GM12878 (cell line): ENCODE results near the gene FBN2. TPM values are rescaled to one million over a fixed set of nuclear protein-coding genes. Genes with fewer than 3 reads are reported as not detected.

ENCODE experiments used
- ATAC-seq: fragments of 200-7000 bp; cut with Tn5 transposase; 3 replicates; pipeline ENCODE4 v1.9.1; 2020; ENCODE audit warnings: mild to moderate bottlenecking, moderate library complexity
- BruUV-seq: library from RNA; stranded (reverse); fragments of 400-500 nt; replicated peaks from 2 replicates; lab custom pipeline; 2021; lab: Mats Ljungman, UMichigan
- CTCF ChIA-PET: fragments of 300-600 bp; sonication (Branson Sonifier 250); formaldehyde crosslinking; extraction: SDS; loops from one replicate; lab custom pipeline; 2021; ENCODE audit warnings: inconsistent platforms; lab: Yijun Ruan, JAX
- POLR2A ChIA-PET: fragments of 350-600 bp; formaldehyde crosslinking; extraction: SDS; loops from one replicate; lab custom pipeline; 2021; ENCODE audit warnings: inconsistent platforms; lab: Charles Lee
- RAD21 ChIA-PET: fragments of 300-600 bp; sonication (Branson Sonifier 250); formaldehyde crosslinking; loops from one replicate; lab custom pipeline; 2023; ENCODE audit warnings: antibody characterized with exemption; ENCODE audit not compliant: unreplicated experiment; lab: Charles Lee
- SMC1A ChIA-PET: fragments of 300-600 bp; sonication (Branson Sonifier 250); formaldehyde crosslinking; loops from one replicate; lab custom pipeline; 2023; ENCODE audit not compliant: unreplicated experiment, uncharacterized antibody; lab: Charles Lee
- DNase-seq: peaks from one replicate; pipeline ENCODE4 v3.0.0-alpha.2; 2011; ENCODE audit warnings: low read depth, low spot score
- FAIRE-seq: peaks from 3 replicates; lab custom pipeline; 2011; peaks lifted over from hg19 to GRCh38; lab: Jason Lieb, UNC
- H2AFZ ChIP-seq: 2 replicates; pipeline ENCODE4 v1.6.0; 2011; ENCODE audit warnings: low read depth, low read length, control low read depth; ENCODE audit not compliant: control insufficient read depth
- H3K27ac ChIP-seq: 2 replicates; pipeline ENCODE4 v1.5.1; 2011; ENCODE audit warnings: control low read depth; ENCODE audit not compliant: control insufficient read depth, insufficient read depth
- H3K27me3 ChIP-seq, 2 experiments: replicated peaks in 1 of 2; 2 replicates each; pipeline versions ENCODE4 v1.6.0 to v1.6.1; 2011; ENCODE audit warnings: low read length in 1 of 2; ENCODE audit not compliant: control insufficient read depth in 2 of 2, insufficient read depth in 2 of 2
- H3K36me3 ChIP-seq, 2 experiments: 2 replicates each; pipeline ENCODE4 v1.5.1; 2011; ENCODE audit warnings: low read length in 1 of 2; ENCODE audit not compliant: control insufficient read depth in 2 of 2, insufficient read depth in 2 of 2
- H3K4me1 ChIP-seq: 2 replicates; pipeline ENCODE4 v1.6.1; 2011; ENCODE audit warnings: mild to moderate bottlenecking, low read length, moderate library complexity, mixed read lengths; ENCODE audit not compliant: control insufficient read depth, insufficient read depth
- H3K4me2 ChIP-seq: 2 replicates; pipeline ENCODE4 v1.6.0; 2011; ENCODE audit warnings: control low read depth; ENCODE audit not compliant: control insufficient read depth, insufficient read depth
- H3K4me3 ChIP-seq: fragments of 200-600 bp; sonication (generic); 2 replicates; pipeline ENCODE4 v1.5.1; 2016
- H3K79me2 ChIP-seq: 2 replicates; pipeline ENCODE4 v1.6.0; 2011; ENCODE audit warnings: low read length; ENCODE audit not compliant: control insufficient read depth, insufficient read depth
- H3K9ac ChIP-seq: 2 replicates; pipeline ENCODE4 v1.8.0; 2011; ENCODE audit warnings: low read length, control low read depth, mixed read lengths; ENCODE audit not compliant: control insufficient read depth, insufficient read depth
- H3K9me3 ChIP-seq: replicated peaks from 3 replicates; pipeline ENCODE4 v1.5.1; 2011; ENCODE audit warnings: mild to moderate bottlenecking, low read length; ENCODE audit not compliant: control insufficient read depth, insufficient read depth
- H4K20me1 ChIP-seq: 2 replicates; pipeline ENCODE4 v1.6.0; 2011; ENCODE audit not compliant: control insufficient read depth, insufficient read depth
- CBX3 ChIP-seq: fragments of 200-600 bp; sonication (generic); IDR thresholded peaks from 2 replicates; pipeline ENCODE4 v1.6.1; 2016; ENCODE audit warnings: low read depth, borderline replicate concordance
- ELK1 ChIP-seq: IDR thresholded peaks from 2 replicates; pipeline ENCODE4 v1.6.1; 2012; ENCODE audit warnings: low read depth, low read length, improper control_type of control experiment
- EP300 ChIP-seq, 2 experiments: fragments of 150-350 bp in 1 of 2; IDR thresholded peaks; 2 replicates each; pipeline ENCODE4 v1.6.1; 2011 to 2012; ENCODE audit warnings: low read depth in 2 of 2, low read length in 2 of 2, borderline replicate concordance in 1 of 2, improper control_type of control experiment in 1 of 2, inconsistent platforms in 1 of 2; ENCODE audit not compliant: control insufficient read depth in 1 of 2
- FOXM1 ChIP-seq: IDR thresholded peaks from 2 replicates; pipeline ENCODE4 v1.6.1; 2012; ENCODE audit warnings: low read depth, mild to moderate bottlenecking, inconsistent platforms, low read length, moderate library complexity
- IRF4 ChIP-seq: IDR thresholded peaks from 2 replicates; pipeline ENCODE4 v1.6.1; 2011; ENCODE audit warnings: low read depth, low read length
- JUND ChIP-seq: IDR thresholded peaks from 2 replicates; pipeline ENCODE4 v1.6.1; 2012; ENCODE audit warnings: low read depth, mild to moderate bottlenecking, low read length, improper control_type of control experiment, moderate library complexity
- LARP7 ChIP-seq: fragments of 450-650 bp; IDR thresholded peaks from 2 replicates; pipeline ENCODE4 v1.6.1; 2017; ENCODE audit warnings: mild to moderate bottlenecking
- NFXL1 ChIP-seq: fragments of 450-650 bp; IDR thresholded peaks from 2 replicates; pipeline ENCODE4 v1.6.1; 2017; ENCODE audit warnings: antibody characterized with exemption, mild to moderate bottlenecking, borderline replicate concordance
- POLR2AphosphoS5 ChIP-seq: IDR thresholded peaks from 2 replicates; pipeline ENCODE4 v1.6.1; 2011; ENCODE audit warnings: mild to moderate bottlenecking, low read length, inconsistent platforms
- RELA ChIP-seq: fragments of 450-650 bp; IDR thresholded peaks from 2 replicates; pipeline ENCODE4 v1.8.0; 2014; ENCODE audit warnings: borderline replicate concordance; ENCODE audit not compliant: partially characterized antibody
- ZBED1 ChIP-seq: IDR thresholded peaks from 2 replicates; pipeline ENCODE4 v1.6.1; 2016; ENCODE audit warnings: borderline replicate concordance
- ZNF207 ChIP-seq: fragments of 450-650 bp; IDR thresholded peaks from 2 replicates; pipeline ENCODE4 v1.6.1; 2014; ENCODE audit warnings: antibody characterized with exemption, mild to moderate bottlenecking, borderline replicate concordance
- ZNF217 ChIP-seq: fragments of 450-650 bp; IDR thresholded peaks from 2 replicates; pipeline ENCODE4 v1.6.1; 2017; ENCODE audit warnings: antibody characterized with exemption, mild to moderate bottlenecking
- WGBS: methylation state at CpG from one replicate; pipeline ENCODE4 v1.1.6; 2016; ENCODE audit warnings: low lambda C conversion rate; ENCODE audit not compliant: insufficient replicate concordance, insufficient coverage; ENCODE audit errors: missing lambda C conversion rate; 5-methylcytosine and 5-hydroxymethylcytosine counted together
- in situ Hi-C: fragments of 300-500 bp; cut with MboI; formaldehyde crosslinking; loops from 9 replicates; pipeline ENCODE4 v1.14.3; 2018; ENCODE audit warnings: mixed read lengths
- intact Hi-C: fragments of 100-400 bp; cut with micrococcal nuclease; formaldehyde crosslinking; loops from one replicate; pipeline ENCODE4 v1.14.2; 2022; ENCODE audit not compliant: unreplicated experiment
- polyA plus RNA-seq, 11 experiments: library from polyadenylated mRNA; depleted of rRNA in 4 of 11; unstranded in 6 of 11; stranded (reverse) in 5 of 11; fragments of >200 nt; fragmentation: Nextera tagmentation in 4 of 11; fragmentation: Illumina TruSeq in 1 of 11; extraction: Ambion mirVana in 4 of 11; extraction: Trizol in 1 of 11; gene quantifications; 1 replicate in 1 of 11; 2 replicates in 10 of 11; pipeline versions ENCODE4 v1.2.1 to v1.2.3, GENCODE V29; 2011 to 2016; ENCODE audit warnings: inconsistent platforms in 2 of 11, missing spikeins in 2 of 11, low read depth in 1 of 11
- total RNA-seq, 4 experiments: library from RNA; depleted of rRNA in 3 of 4; stranded (reverse); fragments of >200 nt in 3 of 4; fragmentation: Illumina TruSeq in 1 of 4; extraction: Trizol in 1 of 4; gene quantifications; 2 replicates each; pipeline versions ENCODE4 v1.2.1 to v1.2.3, GENCODE V29; 2013 to 2021
- TF ChIP-seq, protein P1 (sequence below): fragments of 450-650 bp; IDR thresholded peaks from 2 replicates; pipeline ENCODE4 v1.6.1; 2017; ENCODE audit warnings: borderline replicate concordance

Gene FBN2
- total and polyA plus RNA-seq, 10 of the 15 experiments (the other 5 are each of a cell fraction or from before 2014, with no cell fraction given): 0.01 to 0.98 (median 0.10) TPM; not detected in 3

GRCh38 chr5:128572930-128573319 lies 34.9 kb upstream of the FBN2 start (continued):
- TF ChIP-seq, protein P1, sequence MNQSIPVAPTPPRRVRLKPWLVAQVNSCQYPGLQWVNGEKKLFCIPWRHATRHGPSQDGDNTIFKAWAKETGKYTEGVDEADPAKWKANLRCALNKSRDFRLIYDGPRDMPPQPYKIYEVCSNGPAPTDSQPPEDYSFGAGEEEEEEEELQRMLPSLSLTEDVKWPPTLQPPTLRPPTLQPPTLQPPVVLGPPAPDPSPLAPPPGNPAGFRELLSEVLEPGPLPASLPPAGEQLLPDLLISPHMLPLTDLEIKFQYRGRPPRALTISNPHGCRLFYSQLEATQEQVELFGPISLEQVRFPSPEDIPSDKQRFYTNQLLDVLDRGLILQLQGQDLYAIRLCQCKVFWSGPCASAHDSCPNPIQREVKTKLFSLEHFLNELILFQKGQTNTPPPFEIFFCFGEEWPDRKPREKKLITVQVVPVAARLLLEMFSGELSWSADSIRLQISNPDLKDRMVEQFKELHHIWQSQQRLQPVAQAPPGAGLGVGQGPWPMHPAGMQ: no peak
- TF ChIP-seq NFXL1 (no peak), POLR2AphosphoS5 (no peak), FOXM1 (no peak), EP300 (IDR thresholded peaks at IDR 0.05; ENCODE audit: borderline replicate concordance in 1 of 2, control insufficient read depth in 1 of 2, low read depth in 2 of 2, low read length in 2 of 2) (no peak)

GRCh38 chr5:128572051-128572929 lies 34.2 kb upstream of the FBN2 start:
- Histone ChIP-seq H3K36me3 (no peaks in the 10 kb centered on the region), H3K4me3 (no peak overlapping the region), H3K79me2 (no peaks in the 10 kb centered on the region), H3K4me2 (no peak overlapping the region), H2AFZ (no peak overlapping the region), H3K9ac (no peak overlapping the region), H3K27me3 (no peaks in the 10 kb centered on the region), H3K27ac (no peak overlapping the region), H3K4me1 (no peaks in the 10 kb centered on the region), H4K20me1 (no peaks in the 10 kb centered on the region), H3K9me3 (no peaks in the 10 kb centered on the region)
- BruUV-seq: no TSS peak
- intact Hi-C loops: no loop called here
- ChIA-PET SMC1A (interaction anchor here (0.9 kb wide), 1 partner anchor 225 kb away, joined by 3 read pairs; no protein-coding TSS in a partner anchor), CTCF (no interaction called here), POLR2A (no interaction called here), RAD21 (no interaction called here)
- in situ Hi-C loops: no loop called here
- DNase-seq (no peak), FAIRE-seq (no peak), ATAC-seq (no peak)
- WGBS: 34% methylated on average over 4 of the region's 4 CpGs
- TF ChIP-seq IRF4 (no peak), ZNF207 (no peak), ELK1 (no peak), JUND (no peak), CBX3 (no peak), ZBED1 (no peak), ZNF217 (no peak), RELA (no peak), LARP7 (no peak)
